ENCODE data around the gene DLG3.

The DLG3 gene

GRCh38 chrX:70479922-70480659, 35.5 kb downstream of the DLG3 start:
- CTCF ChIA-PET = no interaction called here

GRCh38 chrX:70480660-70481018, 36.0 kb downstream of the DLG3 start:
- no peak for DNase-seq (ENCODE audit: extremely low spot score)
- ChIA-PET POLR2A (no interaction called here), CTCF (no interaction called here)
- TF ChIP-seq CTCF (IDR thresholded peaks at IDR 0.05; ENCODE audit: control extremely low read depth, extremely low read depth, low read depth, missing control alignments) = no peak

More at GRCh38 chrX:70479922-70480659, 35.5 kb downstream of the DLG3 start:
- no peak for TF ChIP-seq CTCF (IDR thresholded peaks at IDR 0.05; ENCODE audit: control extremely low read depth, extremely low read depth, low read depth, missing control alignments)
- no peak for DNase-seq (ENCODE audit: extremely low spot score)
- POLR2A ChIA-PET = no interaction called here

- DNase-seq (ENCODE audit: extremely low spot score) = no peak
- no peak for TF ChIP-seq CTCF (IDR thresholded peaks at IDR 0.05; ENCODE audit: control extremely low read depth, extremely low read depth, low read depth, missing control alignments)
- CTCF ChIA-PET = no interaction called here
- POLR2A ChIA-PET = no interaction called here
These were observed 37.0 kb downstream of the DLG3 start for GRCh38 chrX:70481471-70482270.

- CTCF ChIA-PET = no interaction called here
- POLR2A ChIA-PET = no interaction called here
- no peak for DNase-seq (ENCODE audit: extremely low spot score)
- no peak for TF ChIP-seq CTCF (IDR thresholded peaks at IDR 0.05; ENCODE audit: control extremely low read depth, extremely low read depth, low read depth, missing control alignments)
These were observed 37.7 kb downstream of the DLG3 start for GRCh38 chrX:70482300-70482699.

GRCh38 chrX:70485466-70485865, 40.8 kb downstream of the DLG3 start:
- DNase-seq (ENCODE audit: extremely low spot score) = no peak
- ChIA-PET POLR2A (no interaction called here), CTCF (no interaction called here)
- no peak for TF ChIP-seq CTCF (IDR thresholded peaks at IDR 0.05; ENCODE audit: control extremely low read depth, extremely low read depth, low read depth, missing control alignments)

- CTCF ChIA-PET = no interaction called here
- no peak for DNase-seq (ENCODE audit: extremely low spot score)
- TF ChIP-seq CTCF (IDR thresholded peaks at IDR 0.05; ENCODE audit: control extremely low read depth, extremely low read depth, low read depth, missing control alignments) = no peak
- POLR2A ChIA-PET = no interaction called here
These were observed 44.2 kb downstream of the DLG3 start for GRCh38 chrX:70488856-70489255.

Data from GM10248 (cell line).